GM19023 (cell line): Measurements from ENCODE around the gene SHMT2.

Experiments used
- ATAC-seq: cut with Tn5 transposase; IDR thresholded peaks from one replicate; pipeline ENCODE4 v1.9.1; 2021; ENCODE audit warnings: mild to moderate bottlenecking, moderate library complexity; ENCODE audit not compliant: unreplicated experiment

Gene SHMT2

DNA sequence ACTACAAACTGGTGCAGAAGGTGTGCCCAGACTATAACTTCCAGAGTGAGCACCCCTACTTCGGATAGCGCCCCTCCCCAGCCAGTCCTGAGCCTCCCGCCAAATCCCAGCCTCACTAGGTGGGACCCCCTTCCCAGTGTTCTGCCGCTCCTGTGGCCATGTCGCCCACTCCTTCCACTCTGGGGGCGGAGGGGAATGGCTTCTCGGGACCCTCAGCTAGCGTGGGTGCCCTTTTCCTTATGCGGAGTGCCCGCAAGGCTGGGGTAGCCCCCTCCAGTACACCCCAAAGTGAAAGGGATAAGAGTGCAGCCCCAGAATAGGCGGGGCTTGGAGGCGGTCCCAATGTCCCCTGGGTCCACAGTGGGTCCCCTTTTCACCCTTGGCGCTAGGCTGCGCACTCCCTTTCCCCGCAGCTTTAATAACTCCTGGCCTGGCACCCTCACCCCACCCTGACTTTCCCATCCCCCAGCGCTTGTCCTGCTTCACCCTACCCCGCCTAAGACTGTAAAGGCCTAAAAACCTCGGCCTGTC lies 3.8 kb upstream of the SHMT2 start:
- ATAC-seq, result no peak

DNA sequence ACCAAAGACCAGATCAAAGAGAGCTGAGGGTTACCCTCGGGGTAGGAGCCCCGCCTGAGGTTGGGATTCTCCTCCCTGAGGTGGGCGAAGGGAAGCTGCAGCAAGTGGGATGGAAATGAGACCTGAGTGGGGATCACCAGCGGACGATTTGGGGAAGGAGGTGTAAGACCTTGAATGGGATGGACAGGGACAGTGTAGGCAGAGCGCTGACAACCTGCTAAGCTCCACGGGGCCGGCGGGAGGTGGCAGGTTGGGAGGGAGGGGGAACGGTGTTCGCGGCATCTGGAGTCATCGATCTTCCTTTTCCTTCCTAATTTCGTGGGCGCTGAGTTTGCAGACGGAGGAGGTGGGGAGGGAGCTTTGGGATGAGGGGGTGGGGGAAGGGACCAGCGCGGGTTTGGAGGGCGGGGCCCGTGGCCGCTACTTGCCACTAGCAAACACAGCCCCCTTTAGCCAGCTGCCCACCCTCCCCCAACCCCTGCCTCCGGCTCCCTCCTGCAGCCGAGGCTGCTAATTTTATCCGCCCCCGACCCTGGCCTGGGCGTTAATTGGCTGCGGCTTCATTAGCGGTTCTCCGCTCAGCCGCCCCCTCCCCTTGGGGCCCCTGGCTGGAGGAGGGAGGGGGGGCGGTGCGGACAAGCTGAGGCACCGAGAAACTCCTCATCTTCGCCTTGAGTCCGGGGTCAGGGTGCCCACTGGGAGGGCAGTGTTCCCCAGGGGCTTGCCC lies 2.8 kb upstream of the SHMT2 start:
- ATAC-seq, result no peak

- no peak for ATAC-seq
These were observed 2.0 kb upstream of the SHMT2 start for GRCh38 chr12:57227315-57228115.

GRCh38 chr12:57229046-57229633 lies 371 bp upstream of the SHMT2 start:
- ATAC-seq, result peak; percentile 6

- ATAC-seq, result no peak
These were observed 1.1 kb downstream of the SHMT2 start for GRCh38 chr12:57230381-57231155.

DNA sequence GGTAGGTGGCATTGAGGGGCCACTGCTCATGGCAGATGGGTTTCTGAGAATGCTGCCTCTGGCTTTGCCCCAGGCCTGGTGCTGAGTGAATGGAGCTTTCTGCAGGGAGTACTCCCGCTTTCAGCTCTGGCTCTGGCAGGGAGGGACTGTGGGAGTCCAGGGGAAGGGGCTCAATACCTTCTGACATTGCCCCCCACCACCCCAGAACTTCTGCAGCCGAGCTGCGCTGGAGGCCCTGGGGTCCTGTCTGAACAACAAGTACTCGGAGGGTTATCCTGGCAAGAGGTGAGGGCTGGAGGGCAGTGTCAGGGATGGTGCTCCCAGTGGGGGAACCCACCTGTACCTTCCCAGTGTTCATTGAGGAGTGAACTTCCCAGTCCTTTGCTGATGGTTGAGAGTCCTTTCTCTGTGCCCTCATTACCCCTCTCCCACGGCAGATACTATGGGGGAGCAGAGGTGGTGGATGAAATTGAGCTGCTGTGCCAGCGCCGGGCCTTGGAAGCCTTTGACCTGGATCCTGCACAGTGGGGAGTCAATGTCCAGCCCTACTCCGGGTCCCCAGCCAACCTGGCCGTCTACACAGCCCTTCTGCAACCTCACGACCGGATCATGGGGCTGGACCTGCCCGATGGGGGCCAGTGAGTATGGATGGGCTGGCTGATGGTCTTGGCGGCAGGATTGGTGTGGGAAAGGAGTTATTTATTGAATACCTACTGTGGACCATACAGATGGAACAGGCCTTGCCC lies 1.9 kb downstream of the SHMT2 start:
- ATAC-seq, result no peak

- no peak for ATAC-seq
These were observed 2.7 kb downstream of the SHMT2 start for GRCh38 chr12:57232156-57232756.

- ATAC-seq, result no peak
These were observed 4.1 kb downstream of the SHMT2 start for GRCh38 chr12:57233357-57234232.

GRCh38 chr12:57234233-57234570 lies 4.7 kb downstream of the SHMT2 start:
- ATAC-seq, result no peak

DNA sequence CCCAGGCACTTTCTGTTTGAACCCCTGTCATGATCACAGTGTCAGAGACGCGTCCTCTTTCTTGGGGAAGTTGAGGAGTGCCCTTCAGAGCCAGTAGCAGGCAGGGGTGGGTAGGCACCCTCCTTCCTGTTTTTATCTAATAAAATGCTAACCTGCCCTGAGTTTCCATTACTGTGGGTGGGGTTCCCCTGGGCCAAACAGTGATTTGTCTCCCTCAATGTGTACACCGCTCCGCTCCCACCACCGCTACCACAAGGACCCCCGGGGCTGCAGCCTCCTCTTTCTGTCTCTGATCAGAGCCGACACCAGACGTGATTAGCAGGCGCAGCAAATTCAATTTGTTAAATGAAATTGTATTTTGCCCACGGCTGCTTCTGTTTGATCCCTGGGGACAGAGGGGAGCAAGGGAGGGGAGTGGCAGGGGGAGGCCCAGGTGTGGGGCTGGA lies 5.1 kb downstream of the SHMT2 start:
- ATAC-seq, result no peak

DNA sequence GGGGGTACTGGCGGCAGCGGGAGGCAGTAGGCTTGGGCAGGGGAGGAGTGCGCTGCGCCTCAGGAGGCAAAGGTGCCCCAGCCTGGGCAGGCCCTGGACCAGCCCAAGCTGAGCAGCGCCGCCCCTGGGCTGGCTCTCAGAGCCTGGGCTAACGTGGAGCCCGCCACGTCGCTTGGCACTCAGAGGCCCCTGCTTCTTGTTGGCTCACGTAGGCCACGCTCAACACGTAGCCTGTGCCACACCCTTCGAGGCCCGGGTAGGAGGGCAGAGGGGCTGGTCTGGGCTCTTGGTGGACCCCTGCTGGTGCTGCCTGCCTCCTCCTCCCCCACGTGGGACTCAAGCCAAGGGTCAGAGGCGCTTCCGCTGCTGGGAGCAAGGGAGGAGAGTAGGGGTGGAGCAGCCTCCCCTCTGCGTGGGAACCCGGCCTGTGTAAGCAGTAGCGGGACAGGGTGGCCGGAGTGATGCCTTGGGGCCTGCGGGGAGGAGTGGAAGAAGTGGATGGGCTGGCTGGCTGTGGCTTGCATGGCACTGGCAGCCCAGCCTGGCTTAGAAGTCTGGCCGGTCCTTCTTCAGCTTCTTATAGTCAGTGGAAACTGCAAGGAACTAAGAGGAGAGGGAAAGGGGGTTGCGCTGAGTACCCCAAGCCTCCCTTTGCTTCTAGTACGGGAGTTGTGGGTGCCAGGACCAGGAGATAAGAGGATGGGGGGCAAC lies 5.7 kb downstream of the SHMT2 start:
- no peak for ATAC-seq

DNA sequence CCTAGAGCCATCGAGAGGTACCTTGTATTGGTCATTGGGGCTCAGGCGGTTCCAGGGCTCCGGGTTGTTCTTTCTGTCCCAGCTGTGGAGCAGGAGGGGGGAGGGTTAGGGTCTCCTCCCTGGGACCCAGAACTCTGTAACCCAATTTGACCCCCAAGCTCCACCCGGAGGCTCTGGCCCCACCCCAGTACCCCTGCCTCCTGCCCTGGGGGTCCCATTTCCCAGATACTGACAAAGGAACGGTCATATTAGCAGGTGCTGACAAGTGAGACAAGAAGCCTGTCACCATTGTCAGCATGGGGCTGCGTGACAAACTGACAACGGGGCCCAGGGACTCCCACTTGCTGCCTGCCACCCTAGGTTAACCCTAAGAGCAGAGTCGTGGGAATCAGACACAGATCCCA lies 6.2 kb downstream of the SHMT2 start:
- no peak for ATAC-seq

DNA sequence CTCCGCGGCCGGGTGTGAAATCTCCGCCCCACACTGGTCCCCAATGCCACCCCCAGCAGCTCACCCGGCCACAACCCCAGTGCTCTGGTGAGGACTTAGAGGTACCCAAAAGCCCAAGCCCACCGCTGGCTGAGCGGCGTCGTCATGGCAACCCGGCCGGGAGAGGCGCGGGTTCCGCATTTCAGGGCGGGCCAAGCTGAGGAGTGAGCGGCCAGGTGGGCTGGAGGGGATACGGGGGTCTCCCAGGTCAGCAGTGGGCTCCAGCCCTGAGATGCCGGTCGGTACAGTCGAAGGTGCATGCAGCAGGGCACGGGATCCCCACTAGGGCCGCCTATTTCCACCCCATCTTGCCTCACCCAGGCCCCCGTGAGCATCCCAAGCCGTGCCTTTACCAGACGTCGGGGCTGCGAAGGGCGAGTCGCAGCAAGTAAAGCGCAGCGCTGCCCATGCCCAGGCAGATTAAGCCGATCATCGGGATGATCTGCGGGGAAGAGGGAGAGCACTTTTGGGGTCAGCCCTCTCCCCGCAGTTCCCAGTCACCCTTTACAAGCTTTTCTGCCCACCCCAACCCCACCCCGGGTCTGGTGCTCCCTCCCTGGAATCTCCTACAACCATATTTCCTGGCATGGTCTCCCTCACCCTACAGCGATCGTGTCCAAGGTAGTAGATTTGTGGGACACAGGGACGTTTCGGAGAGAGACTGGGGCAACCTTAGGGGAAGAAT lies 6.9 kb downstream of the SHMT2 start:
- ATAC-seq, result no peak

DNA sequence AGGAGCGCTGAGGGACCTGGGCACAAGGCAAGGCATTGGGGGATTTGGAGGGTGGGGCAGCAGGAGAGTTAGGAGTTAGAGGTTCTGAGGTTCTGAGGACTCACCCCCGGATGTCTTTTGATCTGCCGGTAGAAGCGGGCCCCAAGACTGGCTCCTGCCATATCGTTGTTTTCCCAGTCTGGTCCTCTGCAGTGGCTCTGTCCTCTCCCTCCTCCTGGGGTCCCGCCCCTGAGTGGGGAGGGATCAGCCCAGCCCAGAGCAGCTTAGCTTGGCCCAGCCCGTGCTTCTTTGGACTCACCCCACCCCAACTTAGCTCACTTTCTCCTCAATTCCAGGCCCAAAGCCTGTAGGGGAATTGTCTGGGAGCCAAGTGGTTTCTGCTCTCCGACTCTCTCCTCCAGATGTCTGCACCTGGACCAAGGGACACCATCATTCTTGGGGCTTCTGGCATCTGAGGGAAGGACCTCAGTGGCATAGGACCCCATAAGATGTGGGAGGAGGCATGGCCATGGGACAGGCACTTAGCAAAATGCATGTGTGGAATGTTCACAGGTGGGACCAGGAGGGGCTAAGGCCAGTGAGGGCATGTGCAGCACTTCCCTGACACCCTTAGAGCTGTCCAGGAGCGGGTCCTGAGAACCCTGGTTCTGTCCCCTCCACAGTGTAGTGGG lies 7.5 kb downstream of the SHMT2 start:
- ATAC-seq, result no peak

- ATAC-seq, result no peak
These were observed 8.1 kb downstream of the SHMT2 start for GRCh38 chr12:57237596-57237931.

DNA sequence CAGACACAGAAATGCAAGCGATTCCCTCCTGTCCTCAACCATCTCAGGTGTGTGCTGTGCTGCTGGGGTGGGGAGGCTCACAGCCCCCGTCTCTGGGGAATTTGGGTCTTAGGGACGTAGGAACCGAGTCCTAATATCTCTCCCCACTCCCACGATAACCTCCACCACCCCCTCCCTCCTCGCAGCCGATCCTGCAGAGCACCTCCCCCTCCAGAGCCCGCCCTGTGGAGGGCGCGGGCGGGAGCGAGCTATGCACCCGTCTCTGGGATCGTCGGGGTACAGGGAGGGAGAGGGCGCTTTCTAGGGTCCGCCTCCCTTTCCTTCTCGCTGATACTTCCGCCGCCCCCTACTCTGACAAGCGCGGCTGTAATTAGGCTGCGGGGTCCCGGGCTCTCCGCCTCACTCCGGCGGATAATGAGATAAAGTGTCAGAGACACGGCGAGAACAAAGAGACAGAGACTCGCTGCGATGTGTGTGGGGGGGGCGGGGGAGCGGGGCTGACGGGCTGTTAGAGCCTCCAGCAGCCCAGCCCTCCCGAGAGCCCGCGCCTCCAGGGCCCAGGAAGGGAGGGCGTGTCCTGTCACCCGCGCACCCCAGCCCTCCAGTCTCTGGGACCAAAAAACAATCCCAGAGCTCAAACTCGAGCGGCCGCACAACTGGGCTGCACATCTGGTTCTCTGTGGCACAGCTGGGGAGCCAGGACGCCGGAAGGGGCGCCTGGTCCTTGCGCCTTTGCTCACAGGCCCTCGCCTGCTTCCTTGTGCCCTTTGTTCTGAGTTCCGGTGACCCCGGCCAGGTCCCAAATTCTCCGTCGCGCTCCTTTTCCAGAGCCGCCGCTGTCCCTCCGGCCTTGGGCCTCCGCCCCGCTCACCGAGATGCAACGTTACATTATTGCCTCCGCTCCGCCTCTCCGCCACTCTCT lies 8.7 kb downstream of the SHMT2 start:
- ATAC-seq, result no peak
